Erythroblast (primary cell): Measurements from ENCODE around the gene CYFIP2.

Experiments
- GATA1 ChIP-seq: IDR thresholded peaks from 2 replicates; pipeline ENCODE4 v1.6.1; 2011; ENCODE audit warnings: low read depth, mild to moderate bottlenecking, control low read depth, low read length, moderate library complexity
- POLR2A ChIP-seq: IDR thresholded peaks from 2 replicates; pipeline ENCODE4 v1.6.1; 2011; ENCODE audit warnings: mild to moderate bottlenecking, low read length

GRCh38 chr5:157306081-157306480 is 40.2 kb downstream of the CYFIP2 start:
- TF ChIP-seq POLR2A (no peak), GATA1 (no peak)
